Left kidney (tissue), 2 donors: ENCODE measurements around the gene RXFP1. TPM values are rescaled to one million over a fixed set of nuclear protein-coding genes. Genes with fewer than 3 reads are reported as not detected.
A peak's percentile ranks its signal among the peaks of the same experiment; 100 is the strongest.

Experiments used
- DNase-seq: peaks from one replicate; pipeline ENCODE4 v3.0.0-alpha.2; 2013
- polyA plus RNA-seq: library from polyadenylated mRNA; unstranded; fragments of 120-200 nt; gene quantifications from one replicate; pipeline ENCODE4 v1.2.1, GENCODE V29; 2013; ENCODE audit not compliant: insufficient read length

The RXFP1 gene
- polyA plus RNA-seq, 1 donor, result 0.37 TPM

DNA sequence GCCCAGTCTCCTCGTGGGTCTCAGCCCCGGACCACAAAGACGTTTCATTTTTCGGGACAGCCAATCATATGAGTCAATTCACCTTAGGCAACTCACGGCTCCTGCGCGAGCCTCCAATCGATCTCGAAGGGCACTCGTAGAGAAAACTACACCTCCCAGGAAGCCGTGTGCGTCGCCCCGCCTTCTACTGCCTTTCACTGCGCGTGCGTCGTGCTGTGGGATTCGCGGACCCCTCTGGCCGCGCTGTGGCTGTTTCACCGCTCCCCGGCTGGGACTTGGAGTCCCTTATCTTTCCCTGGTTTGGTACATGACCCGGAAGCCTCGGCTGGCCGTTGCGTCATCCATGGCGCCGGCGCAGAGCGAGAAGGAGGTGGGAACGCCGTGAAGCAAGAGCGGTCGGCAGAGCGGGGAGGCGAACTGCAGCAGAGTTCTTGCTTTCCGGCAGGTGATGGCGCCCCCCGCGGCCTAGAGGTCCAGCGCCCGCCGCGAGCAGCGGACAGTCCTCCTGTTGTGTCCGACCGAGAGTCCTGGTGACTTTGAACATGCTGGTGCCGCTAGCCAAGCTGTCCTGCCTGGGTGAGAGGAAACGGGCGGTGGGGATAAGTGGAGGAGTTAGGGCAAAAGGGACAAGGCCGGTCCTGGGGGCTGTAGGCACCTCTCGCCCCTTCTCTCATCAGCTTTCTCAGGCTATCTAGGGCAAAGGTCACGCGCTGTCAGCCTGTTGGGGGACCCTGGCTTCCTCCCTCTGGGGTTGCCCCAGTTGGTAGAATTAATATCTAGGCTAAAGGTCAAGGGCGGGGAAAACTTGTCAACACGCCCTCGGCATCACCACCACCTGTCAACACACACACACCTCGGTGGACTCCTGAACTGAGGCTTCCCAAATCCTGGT, 150.5 kb downstream of the RXFP1 start, which contains the start of gene ETFDH:
ETFDH (plus strand) TSS at position 382 of the 892 bp plus-strand sequence; CDS start at position 543, 161 bp downstream.
- DNase-seq, result peak; percentile 99

DNA sequence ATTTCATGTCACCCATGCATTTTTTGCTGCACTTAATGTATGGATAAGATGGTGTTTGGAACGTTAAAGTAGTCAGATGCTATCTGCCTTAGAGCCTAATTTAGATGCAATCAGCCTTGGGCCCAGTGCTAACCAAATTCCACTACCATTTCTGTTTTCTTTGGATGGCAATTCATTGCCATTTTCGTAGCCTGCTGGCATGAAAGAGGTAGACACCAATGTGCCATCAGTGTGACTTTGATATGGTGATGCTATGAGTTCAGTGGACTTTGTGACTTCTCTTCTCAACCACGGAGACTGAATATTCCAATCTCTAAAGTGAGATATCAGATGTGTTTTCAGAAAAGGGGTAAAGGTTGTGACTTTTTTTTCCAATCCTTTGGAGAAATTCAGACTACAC, 152.0 kb downstream of the RXFP1 start:
- no peak for DNase-seq

DNA sequence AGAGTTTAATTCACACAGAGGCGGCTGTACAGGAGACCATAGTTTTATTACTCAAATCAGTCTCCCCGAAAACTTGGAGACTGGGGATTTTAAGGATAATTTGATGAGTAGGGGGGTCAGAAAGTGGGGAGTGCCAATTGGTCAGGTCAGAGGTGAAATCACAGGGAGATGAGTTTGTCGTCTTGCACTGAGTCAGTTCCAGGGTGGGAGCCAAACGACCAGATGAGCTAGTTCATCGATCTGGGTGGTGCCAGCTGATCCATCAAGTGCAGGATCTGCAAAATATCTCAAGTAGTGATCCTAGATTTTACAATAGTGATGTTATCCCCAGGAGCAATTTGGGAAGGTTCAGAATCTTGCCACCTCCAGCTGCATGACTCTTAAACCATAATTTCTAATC, 154.4 kb downstream of the RXFP1 start:
- DNase-seq, result no peak

DNA sequence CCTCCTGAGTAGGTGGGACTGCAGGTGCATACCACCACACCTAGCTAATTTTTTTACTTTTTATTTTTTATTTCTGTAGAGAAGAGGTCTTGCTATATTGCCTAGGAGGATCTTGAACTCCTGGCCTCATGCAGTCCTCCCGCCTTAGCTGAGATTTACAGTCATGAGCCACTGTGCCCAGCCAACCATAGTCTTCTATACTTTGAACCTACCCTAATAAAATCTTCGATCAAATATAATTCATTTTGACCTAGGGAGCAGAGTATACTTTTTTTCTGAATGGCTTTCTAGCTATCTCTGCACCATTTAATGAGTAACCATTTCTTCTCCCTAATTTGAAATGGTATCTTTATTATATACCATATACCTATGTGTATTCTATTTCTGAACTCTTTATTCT, 157.1 kb downstream of the RXFP1 start:
- DNase-seq, result no peak

DNA sequence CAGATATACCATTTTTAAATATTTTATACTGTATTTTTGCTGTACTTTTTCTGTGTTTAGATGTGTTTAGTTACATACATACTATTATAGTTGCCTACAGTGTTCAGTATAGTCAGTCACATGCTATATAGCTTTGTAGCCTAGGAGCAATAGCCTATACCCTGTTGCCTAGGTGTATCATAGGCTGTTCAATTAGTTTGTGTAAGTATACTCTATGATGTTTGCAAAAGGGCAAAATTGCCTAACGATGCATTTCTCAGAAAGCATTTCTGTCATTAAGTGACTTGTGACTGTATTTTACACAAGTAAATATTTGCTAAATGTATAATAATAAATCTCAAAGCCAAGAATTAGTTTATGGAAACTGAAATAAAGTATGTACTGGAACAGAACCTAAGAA, 159.9 kb downstream of the RXFP1 start:
- no peak for DNase-seq

DNA sequence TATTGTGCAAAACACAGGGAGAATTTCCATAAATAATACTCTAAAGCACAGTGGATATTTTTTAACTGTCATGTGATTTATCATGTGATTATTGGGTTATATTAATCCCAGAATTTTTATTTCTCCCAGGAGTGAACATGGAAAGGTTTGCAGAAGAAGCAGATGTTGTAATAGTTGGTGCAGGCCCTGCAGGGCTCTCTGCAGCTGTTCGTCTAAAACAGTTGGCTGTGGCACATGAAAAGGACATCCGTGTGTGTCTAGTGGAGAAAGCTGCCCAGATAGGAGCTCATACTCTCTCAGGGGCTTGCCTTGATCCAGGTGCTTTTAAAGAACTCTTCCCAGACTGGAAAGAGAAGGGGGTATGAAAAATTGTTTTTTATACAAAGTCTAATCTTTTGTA, 160.4 kb downstream of the RXFP1 start:
- DNase-seq, result no peak

DNA sequence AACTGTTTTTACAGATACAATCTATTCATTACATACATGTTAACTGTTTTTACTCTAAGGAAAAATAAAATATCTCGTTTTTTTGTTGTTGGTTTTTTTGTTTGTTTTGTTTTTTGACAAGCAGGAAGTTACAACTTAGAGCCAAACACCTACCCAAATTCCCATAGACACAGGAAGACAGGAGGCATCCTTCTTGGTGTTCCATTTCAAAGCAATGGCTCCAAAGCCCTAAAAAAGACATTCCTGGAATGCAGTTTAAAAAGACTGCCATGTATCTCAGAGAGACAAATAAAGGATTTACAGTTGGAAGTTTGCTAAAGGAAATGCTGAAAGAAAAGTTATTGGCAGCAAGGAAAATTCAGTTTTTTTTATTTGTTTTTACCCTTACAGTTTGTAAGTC, 167.1 kb downstream of the RXFP1 start:
- DNase-seq, result no peak

Other genes starting within 250 kb of the RXFP1 start
- gene C4orf46, start 150.0 kb downstream of the RXFP1 start, polyA plus RNA-seq, result 25.9 TPM
- gene ETFDH, start 150.4 kb downstream of the RXFP1 start, polyA plus RNA-seq, result 37.9 TPM
- gene PPID, start 201.5 kb downstream of the RXFP1 start, polyA plus RNA-seq, result 79.6 TPM
- 46.8 TPM for gene FNIP2, start 247.1 kb downstream of the RXFP1 start, polyA plus RNA-seq